NCI-H1092 (cell line): ENCODE results near the gene ITFG2.
"Not testable (repeated sequence)": the region's sequence is repeated elsewhere in the genome, so short reads cannot be mapped to it uniquely, and the experiment has no call there.

Experiments
- DNase-seq: peaks from one replicate; lab custom pipeline; 2025; lab: John Stamatoyannopoulos, UW

Gene ITFG2

DNA sequence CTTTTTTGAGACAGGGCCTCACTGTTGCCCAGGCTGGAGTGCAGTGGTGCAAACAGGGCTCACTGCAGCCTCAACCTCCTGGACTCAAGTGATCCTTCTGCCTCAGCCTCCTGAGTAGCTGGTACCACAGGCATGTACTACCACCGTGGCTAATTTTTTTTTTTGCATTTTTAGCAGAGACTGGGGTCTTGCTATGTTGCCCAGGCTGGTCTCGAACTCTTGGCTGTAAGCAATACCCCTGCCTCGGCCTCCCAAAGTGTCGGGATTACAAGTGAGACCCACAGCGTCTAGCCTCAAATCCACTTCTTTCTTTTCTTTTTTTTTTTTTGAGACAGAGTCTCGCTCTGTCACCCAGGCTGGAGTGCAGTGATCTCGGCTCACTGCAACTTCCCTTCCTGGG, 50.9 kb downstream of the ITFG2 start:
- not testable (repeated sequence) for DNase-seq

DNA sequence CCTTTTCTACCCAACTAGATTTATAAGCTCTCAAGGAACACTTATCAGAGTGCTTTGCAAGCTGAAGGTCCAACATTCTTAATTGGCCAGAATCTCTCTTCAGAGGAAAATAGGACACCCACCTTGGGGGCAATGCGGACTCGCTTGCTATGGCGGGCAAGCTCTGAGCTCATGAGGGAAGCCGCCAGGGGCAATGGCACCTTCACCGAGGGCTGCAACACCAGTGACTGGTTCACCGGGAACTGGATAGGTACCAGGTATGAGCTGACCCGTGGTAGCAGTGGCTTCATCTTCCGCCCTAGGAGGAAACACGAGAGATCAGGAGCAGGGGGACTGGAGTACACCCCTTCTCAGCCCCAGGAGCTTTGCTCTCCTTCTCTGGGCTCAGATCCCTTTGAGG, 51.7 kb downstream of the ITFG2 start:
- no peak for DNase-seq

DNA sequence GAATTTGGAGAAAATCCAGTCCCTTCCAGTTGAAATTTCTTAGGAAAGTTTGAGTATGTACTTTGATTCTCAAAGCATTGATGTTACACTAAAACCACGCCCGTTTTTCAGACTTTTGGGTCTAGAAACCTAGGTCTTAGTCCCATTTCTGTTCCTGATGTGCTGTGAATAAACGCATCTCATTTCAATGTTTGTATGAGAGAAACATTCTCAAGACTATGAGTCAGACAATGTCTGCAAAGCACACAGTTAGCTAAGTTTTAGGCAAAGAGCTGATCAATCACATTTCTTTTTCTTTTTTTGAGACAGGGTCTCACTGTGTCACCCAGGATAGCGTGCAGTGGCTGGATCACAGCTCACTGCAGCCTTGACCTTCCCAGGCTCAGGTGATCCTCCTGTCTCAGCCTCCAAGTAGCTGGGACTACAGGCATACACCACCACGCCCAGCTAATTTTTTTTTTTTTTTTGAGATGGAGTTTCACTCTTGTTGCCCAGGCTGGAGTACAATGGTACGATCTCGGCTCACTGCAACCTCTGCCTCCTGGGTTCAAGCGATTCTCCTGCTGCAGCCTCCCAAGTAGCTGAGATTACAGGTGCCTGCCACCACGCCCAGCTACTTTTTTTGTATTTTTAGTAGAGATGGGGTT, 56.6 kb downstream of the ITFG2 start:
- DNase-seq = not testable (repeated sequence)
